Endothelial cell of umbilical vein (primary cell): Measurements from ENCODE around the gene CRNN. TPM values are rescaled to one million over a fixed set of nuclear protein-coding genes. Genes with fewer than 3 reads are reported as not detected.

Source experiments
- BruUV-seq: library from RNA; stranded (reverse); fragments of 400-500 nt; replicated peaks from 2 replicates; lab custom pipeline; 2021; lab: Mats Ljungman, UMichigan
- CTCF ChIA-PET: fragments of 300-600, 350-600 bp; sonication (Branson Sonifier 250); formaldehyde crosslinking; loops from one replicate; lab custom pipeline; 2021; ENCODE audit warnings: antibody characterized with exemption, inconsistent platforms; lab: Charles Lee
- POLR2A ChIA-PET: fragments of 300-600, 350-600 bp; sonication (Branson Sonifier 250); formaldehyde crosslinking; loops from one replicate; lab custom pipeline; 2021; ENCODE audit warnings: antibody characterized with exemption, inconsistent platforms; lab: Charles Lee
- DNase-seq: peaks from one replicate; pipeline ENCODE4 v3.0.0-alpha.2; 2011; ENCODE audit warnings: low read depth, low spot score
- FAIRE-seq: peaks from 2 replicates; lab custom pipeline; 2011; peaks lifted over from hg19 to GRCh38; lab: Jason Lieb, UNC
- H2AFZ ChIP-seq: 2 replicates; pipeline ENCODE4 v1.6.0; 2012; ENCODE audit warnings: low read depth, low read length, control low read depth, inconsistent platforms
- H3K27ac ChIP-seq: 2 replicates; pipeline ENCODE4 v1.5.1; 2011; ENCODE audit warnings: low read depth, mild to moderate bottlenecking, control low read depth, low read length, moderate library complexity; ENCODE audit not compliant: insufficient read depth
- H3K27me3 ChIP-seq, 2 experiments: 2 replicates each; pipeline versions ENCODE4 v1.6.0 to v1.6.1; 2011; ENCODE audit warnings: low read length in 2 of 2, mixed read lengths in 1 of 2; ENCODE audit not compliant: control insufficient read depth in 2 of 2, insufficient read depth in 2 of 2
- H3K36me3 ChIP-seq, 2 experiments: 2 replicates in 1 of 2; 3 replicates in 1 of 2; pipeline ENCODE4 v1.5.1; 2011; ENCODE audit warnings: low read length in 2 of 2, mild to moderate bottlenecking in 1 of 2, moderate library complexity in 1 of 2; ENCODE audit not compliant: control insufficient read depth in 2 of 2, insufficient read depth in 2 of 2; ENCODE audit errors: extremely low read depth in 1 of 2
- H3K4me1 ChIP-seq: 3 replicates; pipeline ENCODE4 v1.5.1; 2011; ENCODE audit warnings: mild to moderate bottlenecking, low read length; ENCODE audit not compliant: control insufficient read depth, insufficient read depth; ENCODE audit errors: extremely low read depth
- H3K4me2 ChIP-seq: 2 replicates; pipeline ENCODE4 v1.6.1; 2011; ENCODE audit warnings: low read length, control low read depth, mixed read lengths; ENCODE audit not compliant: insufficient read depth
- H3K4me3 ChIP-seq, 3 experiments: fragments of 200-600 bp in 1 of 3; sonication (generic), shearing (Covaris generic) in 1 of 3; replicated peaks in 1 of 3; 2 replicates each; pipeline ENCODE4 v1.5.1; 2011 to 2016; ENCODE audit warnings: control low read depth in 3 of 3, low read length in 3 of 3, mild to moderate bottlenecking in 2 of 3, inconsistent platforms in 1 of 3, low read depth in 1 of 3, moderate library complexity in 1 of 3; ENCODE audit not compliant: insufficient read depth in 1 of 3
- H3K79me2 ChIP-seq: 2 replicates; pipeline ENCODE4 v1.6.0; 2012; ENCODE audit warnings: low read length, inconsistent platforms; ENCODE audit not compliant: control insufficient read depth, insufficient read depth
- H3K9ac ChIP-seq: replicated peaks from 2 replicates; pipeline ENCODE3; 2011; ENCODE audit warnings: low read length, control low read depth; ENCODE audit not compliant: insufficient read depth; ENCODE audit errors: extremely low read depth
- H3K9me1 ChIP-seq: replicated peaks from 3 replicates; pipeline ENCODE4 v1.6.0; 2011; ENCODE audit warnings: mild to moderate bottlenecking, low read length; ENCODE audit not compliant: control insufficient read depth, insufficient read depth; ENCODE audit errors: extremely low read depth
- H3K9me3 ChIP-seq: replicated peaks from 2 replicates; pipeline ENCODE4 v1.5.1; 2012; ENCODE audit warnings: low read length, inconsistent platforms; ENCODE audit not compliant: control insufficient read depth, insufficient read depth
- H4K20me1 ChIP-seq: replicated peaks from 2 replicates; pipeline ENCODE3; 2011; ENCODE audit warnings: mild to moderate bottlenecking, low read length; ENCODE audit not compliant: control insufficient read depth, insufficient read depth; ENCODE audit errors: extremely low read depth
- EZH2 ChIP-seq: IDR thresholded peaks from 2 replicates; pipeline ENCODE4 v1.6.1; 2012; ENCODE audit warnings: borderline replicate concordance, low read depth, mild to moderate bottlenecking, moderate library complexity, low read length, inconsistent platforms; ENCODE audit not compliant: severe bottlenecking
- FOS ChIP-seq: IDR thresholded peaks from 2 replicates; pipeline ENCODE4 v1.6.1; 2011; ENCODE audit warnings: mild to moderate bottlenecking, low read length, moderate library complexity, borderline replicate concordance; ENCODE audit not compliant: insufficient read depth
- GATA2 ChIP-seq: IDR thresholded peaks from 2 replicates; pipeline ENCODE4 v1.7.0; 2011; ENCODE audit warnings: low read depth, mild to moderate bottlenecking, moderate library complexity, mixed read lengths, low read length; ENCODE audit not compliant: insufficient read length, insufficient read depth
- JUN ChIP-seq: IDR thresholded peaks from 2 replicates; pipeline ENCODE4 v1.6.1; 2011; ENCODE audit warnings: borderline replicate concordance, low read depth; ENCODE audit not compliant: insufficient read length, insufficient read depth
- MYC ChIP-seq: IDR thresholded peaks from one replicate; pipeline ENCODE4 v1.6.1; 2011; ENCODE audit warnings: mild to moderate bottlenecking, low read depth, low read length
- POLR2A ChIP-seq: IDR thresholded peaks from 2 replicates; pipeline ENCODE4 v1.6.1; 2012; ENCODE audit warnings: low read depth, mild to moderate bottlenecking, control low read depth, low read length
- POLR2AphosphoS5 ChIP-seq: IDR thresholded peaks from 2 replicates; pipeline ENCODE4 v1.6.1; 2012; ENCODE audit warnings: low read depth, mild to moderate bottlenecking, control low read depth, low read length, moderate library complexity; ENCODE audit not compliant: insufficient read depth
- dilution Hi-C: fragments of 300-500 bp; cut with MboI; formaldehyde crosslinking; loops from one replicate; pipeline ENCODE4 v1.15.0; 2019; ENCODE audit warnings: low sequenced_read_pairs; ENCODE audit not compliant: extremely low pct_ligation_motif_present
- intact Hi-C: fragments of 100-400 bp; cut with micrococcal nuclease; formaldehyde crosslinking; loops from one replicate; pipeline ENCODE4 v1.10.0; 2022
- polyA plus RNA-seq, 4 experiments: library from polyadenylated mRNA; depleted of rRNA in 3 of 4; stranded (reverse) in 3 of 4; unstranded in 1 of 4; fragments of >200 nt; gene quantifications; 2 replicates each; pipeline versions ENCODE4 v1.2.1 to v1.2.3, GENCODE V29; 2011 to 2012; ENCODE audit warnings: missing spikeins in 1 of 4
- total RNA-seq: library from RNA; stranded (reverse); gene quantifications from 2 replicates; pipeline ENCODE4 v1.2.3, GENCODE V29; 2021
- TF ChIP-seq, protein P1 (sequence below), 2 donors: IDR thresholded peaks; 1 replicate in 1 of 2; 2 replicates in 1 of 2; pipeline ENCODE4 v1.5.1; 2011; ENCODE audit warnings: low read length in 2 of 2, mild to moderate bottlenecking in 2 of 2, moderate library complexity in 2 of 2, control low read depth in 1 of 2, inconsistent platforms in 1 of 2, low read depth in 1 of 2; ENCODE audit not compliant: insufficient read depth in 1 of 2; ENCODE audit errors: extremely low read depth in 1 of 2
- TF ChIP-seq, protein P2 (sequence below): IDR thresholded peaks from 2 replicates; pipeline ENCODE4 v1.6.1; 2011; ENCODE audit not compliant: insufficient read depth, insufficient read length

The CRNN gene
- total and polyA plus RNA-seq, 2 donors (not counting 3 experiments of a cell fraction or from before 2014, with no cell fraction given): not detected

- BruUV-seq: no TSS peak
- DNase-seq (no peak), FAIRE-seq (no peak)
- Histone ChIP-seq H3K79me2 (no peaks in the 10 kb centered on the region), H3K9me1 (no peaks in the 10 kb centered on the region), H3K27ac (no peak overlapping the region), H3K9ac (no peak overlapping the region), H3K9me3 (no peaks in the 10 kb centered on the region), H3K27me3 (no peaks in the 10 kb centered on the region), H3K4me2 (no peak overlapping the region), H3K36me3 (no peaks in the 10 kb centered on the region), H3K4me1 (no peaks in the 10 kb centered on the region), H3K4me3 (no peak overlapping the region), H2AFZ (no peak overlapping the region), H4K20me1 (no peaks in the 10 kb centered on the region)
- CTCF ChIA-PET: interaction anchor here (2.3 kb wide), 1 partner anchor 47 kb away, joined by 7 read pairs; no protein-coding TSS in a partner anchor
- intact Hi-C loops: no loop called here
- TF ChIP-seq FOS (no peak), GATA2 (no peak), POLR2AphosphoS5 (no peak), JUN (no peak), MYC (no peak), EZH2 (no peak), POLR2A (no peak)
- TF ChIP-seq, protein P1, sequence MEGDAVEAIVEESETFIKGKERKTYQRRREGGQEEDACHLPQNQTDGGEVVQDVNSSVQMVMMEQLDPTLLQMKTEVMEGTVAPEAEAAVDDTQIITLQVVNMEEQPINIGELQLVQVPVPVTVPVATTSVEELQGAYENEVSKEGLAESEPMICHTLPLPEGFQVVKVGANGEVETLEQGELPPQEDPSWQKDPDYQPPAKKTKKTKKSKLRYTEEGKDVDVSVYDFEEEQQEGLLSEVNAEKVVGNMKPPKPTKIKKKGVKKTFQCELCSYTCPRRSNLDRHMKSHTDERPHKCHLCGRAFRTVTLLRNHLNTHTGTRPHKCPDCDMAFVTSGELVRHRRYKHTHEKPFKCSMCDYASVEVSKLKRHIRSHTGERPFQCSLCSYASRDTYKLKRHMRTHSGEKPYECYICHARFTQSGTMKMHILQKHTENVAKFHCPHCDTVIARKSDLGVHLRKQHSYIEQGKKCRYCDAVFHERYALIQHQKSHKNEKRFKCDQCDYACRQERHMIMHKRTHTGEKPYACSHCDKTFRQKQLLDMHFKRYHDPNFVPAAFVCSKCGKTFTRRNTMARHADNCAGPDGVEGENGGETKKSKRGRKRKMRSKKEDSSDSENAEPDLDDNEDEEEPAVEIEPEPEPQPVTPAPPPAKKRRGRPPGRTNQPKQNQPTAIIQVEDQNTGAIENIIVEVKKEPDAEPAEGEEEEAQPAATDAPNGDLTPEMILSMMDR (IDR thresholded peaks at IDR 0.05; ENCODE audit: extremely low read depth in 1 of 2, insufficient read depth in 1 of 2, low read depth in 1 of 2, low read length in 2 of 2): no peak
- TF ChIP-seq, protein P2, sequence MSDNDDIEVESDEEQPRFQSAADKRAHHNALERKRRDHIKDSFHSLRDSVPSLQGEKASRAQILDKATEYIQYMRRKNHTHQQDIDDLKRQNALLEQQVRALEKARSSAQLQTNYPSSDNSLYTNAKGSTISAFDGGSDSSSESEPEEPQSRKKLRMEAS: no peak
- dilution Hi-C loops: no loop called here
- POLR2A ChIA-PET: no interaction called here
Measured at GRCh38 chr1:152411134-152411533, 2.9 kb downstream of the CRNN start.
